Breast epithelium (tissue), 4 donors: Measurements from ENCODE around the gene POU2F3. TPM values are rescaled to one million over a fixed set of nuclear protein-coding genes. Genes with fewer than 3 reads are reported as not detected.

Source experiments
- DNase-seq, 2 donors: peaks; one replicate each; pipeline ENCODE4 v3.0.0-alpha.2; 2019; ENCODE audit warnings: low spot score in 2 of 2
- H3K27ac ChIP-seq, 2 donors: fragments of 200-600 bp; sonication (generic) in 1 of 2; one replicate each; pipeline ENCODE4 v1.5.1; 2016 to 2019; ENCODE audit warnings: mild to moderate bottlenecking in 1 of 2
- H3K27me3 ChIP-seq, 2 donors: fragments of 200-600 bp; sonication (generic) in 1 of 2; one replicate each; pipeline versions ENCODE4 v1.5.1 to v1.6.0; 2017 to 2019; ENCODE audit warnings: control low read depth in 1 of 2, mild to moderate bottlenecking in 1 of 2
- H3K36me3 ChIP-seq: fragments of 200-600 bp; one replicate; pipeline ENCODE4 v1.5.1; 2019
- H3K4me1 ChIP-seq, 2 donors: fragments of 200-600 bp; sonication (generic); one replicate each; pipeline ENCODE4 v1.5.1; 2016 to 2019; ENCODE audit warnings: control low read depth in 1 of 2
- H3K4me3 ChIP-seq, 3 donors: fragments of 200-600 bp; sonication (generic); 1 replicate in 2 of 3; 2 replicates in 1 of 3; pipeline ENCODE4 v1.5.1; 2016 to 2019; ENCODE audit warnings: mild to moderate bottlenecking in 3 of 3, moderate library complexity in 2 of 3
- H3K9me3 ChIP-seq, 2 donors: fragments of 200-600 bp; sonication (generic) in 1 of 2; one replicate each; pipeline ENCODE4 v1.5.1; 2016 to 2019; ENCODE audit warnings: control low read depth in 1 of 2
- POLR2A ChIP-seq: fragments of 450-650 bp; IDR thresholded peaks from one replicate; pipeline ENCODE4 v1.6.1; 2016; ENCODE audit warnings: antibody characterized with exemption, mild to moderate bottlenecking, moderate library complexity
- POLR2AphosphoS5 ChIP-seq, 3 donors: sonication (generic); formaldehyde crosslinking; IDR thresholded peaks; one replicate each; pipeline ENCODE4 v1.6.1; 2017; ENCODE audit warnings: antibody characterized with exemption in 3 of 3
- intact Hi-C: fragments of 100-400 bp; cut with DNase I; formaldehyde crosslinking; loops from one replicate; pipeline ENCODE4 v1.15.1; 2023; ENCODE audit warnings: low total_unique reads
- total RNA-seq, 3 donors: library from RNA; depleted of rRNA; stranded (reverse); fragments of >200 nt; gene quantifications; one replicate each; pipeline ENCODE4 v1.1.0, GENCODE V29; 2016
- TF ChIP-seq, protein P1 (sequence below), 3 donors: fragments of 450-650 bp; IDR thresholded peaks; one replicate each; pipeline ENCODE4 v1.5.1; 2016 to 2017; ENCODE audit warnings: antibody characterized with exemption in 3 of 3, mild to moderate bottlenecking in 3 of 3, moderate library complexity in 3 of 3

POU2F3 gene
- total RNA-seq, 3 donors from 2014 or later = 3.9 to 7.0 TPM; not detected in 1

DNA sequence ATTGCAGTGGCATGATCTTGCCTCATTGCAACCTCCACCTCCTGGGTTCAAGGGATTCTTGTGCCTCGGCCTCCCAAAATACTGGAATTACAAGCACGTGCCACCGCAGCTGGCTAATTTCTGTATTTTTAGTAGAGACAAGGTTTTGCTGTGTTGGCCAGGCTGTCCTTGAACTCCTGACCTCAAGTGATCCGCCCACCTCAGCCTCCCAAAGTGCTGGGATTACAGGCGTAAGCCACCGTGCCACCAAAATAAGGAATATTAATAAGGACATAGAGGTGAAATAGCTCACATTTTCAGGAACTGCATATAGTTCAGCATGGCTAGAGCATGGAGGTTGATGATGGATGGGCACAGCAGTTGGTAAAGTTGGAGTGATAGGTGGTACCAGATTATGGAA, 117.7 kb downstream of the POU2F3 start:
- no peak overlapping the region for H3K4me3 ChIP-seq
- TF ChIP-seq, protein P1, sequence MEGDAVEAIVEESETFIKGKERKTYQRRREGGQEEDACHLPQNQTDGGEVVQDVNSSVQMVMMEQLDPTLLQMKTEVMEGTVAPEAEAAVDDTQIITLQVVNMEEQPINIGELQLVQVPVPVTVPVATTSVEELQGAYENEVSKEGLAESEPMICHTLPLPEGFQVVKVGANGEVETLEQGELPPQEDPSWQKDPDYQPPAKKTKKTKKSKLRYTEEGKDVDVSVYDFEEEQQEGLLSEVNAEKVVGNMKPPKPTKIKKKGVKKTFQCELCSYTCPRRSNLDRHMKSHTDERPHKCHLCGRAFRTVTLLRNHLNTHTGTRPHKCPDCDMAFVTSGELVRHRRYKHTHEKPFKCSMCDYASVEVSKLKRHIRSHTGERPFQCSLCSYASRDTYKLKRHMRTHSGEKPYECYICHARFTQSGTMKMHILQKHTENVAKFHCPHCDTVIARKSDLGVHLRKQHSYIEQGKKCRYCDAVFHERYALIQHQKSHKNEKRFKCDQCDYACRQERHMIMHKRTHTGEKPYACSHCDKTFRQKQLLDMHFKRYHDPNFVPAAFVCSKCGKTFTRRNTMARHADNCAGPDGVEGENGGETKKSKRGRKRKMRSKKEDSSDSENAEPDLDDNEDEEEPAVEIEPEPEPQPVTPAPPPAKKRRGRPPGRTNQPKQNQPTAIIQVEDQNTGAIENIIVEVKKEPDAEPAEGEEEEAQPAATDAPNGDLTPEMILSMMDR (IDR thresholded peaks at IDR 0.05) = no peak
- TF ChIP-seq POLR2A (no peak), POLR2AphosphoS5 (IDR thresholded peaks at IDR 0.05) (no peak)
- no peaks in the 10 kb centered on the region for H3K9me3 ChIP-seq
- H3K36me3 ChIP-seq = no peaks in the 10 kb centered on the region
- H3K27ac ChIP-seq = no peak overlapping the region
- intact Hi-C loops = no loop called here
- DNase-seq = no peak
- H3K4me1 ChIP-seq = no peaks in the 10 kb centered on the region
- no peaks in the 10 kb centered on the region for H3K27me3 ChIP-seq

GRCh38 chr11:120358729-120359128, 118.8 kb downstream of the POU2F3 start:
- intact Hi-C loops = no loop called here
- H3K9me3 ChIP-seq = no peaks in the 10 kb centered on the region
- no peak for TF ChIP-seq POLR2A
- TF ChIP-seq, protein P1 (IDR thresholded peaks at IDR 0.05) = no peak
- no peak for TF ChIP-seq POLR2AphosphoS5 (IDR thresholded peaks at IDR 0.05)
- no peak overlapping the region for H3K27ac ChIP-seq
- H3K4me1 ChIP-seq = no peaks in the 10 kb centered on the region
- DNase-seq = no peak
- no peak overlapping the region for H3K4me3 ChIP-seq
- no peaks in the 10 kb centered on the region for H3K36me3 ChIP-seq
- no peaks in the 10 kb centered on the region for H3K27me3 ChIP-seq

GRCh38 chr11:120363436-120363835, 123.5 kb downstream of the POU2F3 start:
- Histone ChIP-seq H3K4me1 (no peaks in the 10 kb centered on the region), H3K9me3 (no peaks in the 10 kb centered on the region), H3K4me3 (no peak overlapping the region), H3K27ac (no peak overlapping the region), H3K36me3 (no peaks in the 10 kb centered on the region), H3K27me3 (no peaks in the 10 kb centered on the region)
- DNase-seq = no peak
- TF ChIP-seq POLR2A = no peak
- TF ChIP-seq, protein P1 (IDR thresholded peaks at IDR 0.05) = no peak
- no peak for TF ChIP-seq POLR2AphosphoS5 (IDR thresholded peaks at IDR 0.05)
- intact Hi-C loops = no loop called here

GRCh38 chr11:120365512-120365911, 125.6 kb downstream of the POU2F3 start:
- no peak for TF ChIP-seq POLR2AphosphoS5 (IDR thresholded peaks at IDR 0.05)
- TF ChIP-seq, protein P1 (IDR thresholded peaks at IDR 0.05) = no peak
- no peak for TF ChIP-seq POLR2A
- Histone ChIP-seq H3K27me3 (no peaks in the 10 kb centered on the region), H3K9me3 (no peaks in the 10 kb centered on the region), H3K36me3 (no peaks in the 10 kb centered on the region), H3K4me1 (no peaks in the 10 kb centered on the region), H3K27ac (no peak overlapping the region), H3K4me3 (no peak overlapping the region)
- DNase-seq = no peak
- intact Hi-C loops = no loop called here

Other genes with a start within 250 kb of the POU2F3 start
- 10 to 100 TPM; 10.6 to 58.7 (median 45.9) TPM for gene TRIM29, start 102.0 kb upstream of the POU2F3 start, total RNA-seq
- gene OAF, start 29.1 kb upstream of the POU2F3 start, total RNA-seq = 10 to 100 TPM; 19.8 to 35.1 (median 33.3) TPM
- gene TLCD5, start 85.2 kb downstream of the POU2F3 start, total RNA-seq = 1 to 10 TPM; 2.9 to 8.2 (median 6.9) TPM
- gene ARHGEF12, start 96.3 kb downstream of the POU2F3 start, total RNA-seq = 100 to 1,000 TPM in 2 of 3 donors, 10 to 100 TPM in 1; 83.4 to 192 (median 145) TPM